WTC11 (cell line): ENCODE results near the gene GCC2. TPM values are rescaled to one million over a fixed set of nuclear protein-coding genes. Genes with fewer than 3 reads are reported as not detected.

Experiments
- ATAC-seq: fragments of 200-7000 bp; cut with Tn5 transposase; 2 replicates; pipeline ENCODE4 v1.10.0; 2021; ENCODE audit warnings: mild to moderate bottlenecking, moderate library complexity
- CTCF ChIA-PET: fragments of 300-600 bp; sonication (Branson Sonifier 250); formaldehyde crosslinking; loops from one replicate; lab custom pipeline; 2021; ENCODE audit warnings: antibody characterized with exemption; lab: Charles Lee
- POLR2A ChIA-PET: fragments of 350-600 bp; sonication (Branson Sonifier 250); formaldehyde crosslinking; loops from one replicate; lab custom pipeline; 2021; ENCODE audit warnings: antibody characterized with exemption; lab: Charles Lee
- DNase-seq: peaks from one replicate; pipeline ENCODE4 v3.0.0; 2021; ENCODE audit warnings: low spot score
- H3K27ac Mint-ChIP-seq: 2 replicates; pipeline ENCODE4 v1.8.0; 2021; ENCODE audit warnings: mixed read lengths
- H3K27me3 Mint-ChIP-seq: 2 replicates; pipeline ENCODE4 v1.8.0; 2021; ENCODE audit warnings: low read depth, mild to moderate bottlenecking, moderate library complexity, mixed read lengths
- H3K36me3 Mint-ChIP-seq: 2 replicates; pipeline ENCODE4 v1.8.0; 2021; ENCODE audit warnings: mixed read lengths
- H3K4me1 Mint-ChIP-seq: 2 replicates; pipeline ENCODE4 v1.8.0; 2022; ENCODE audit warnings: mixed read lengths
- H3K4me3 Mint-ChIP-seq: 2 replicates; pipeline ENCODE4 v1.8.0; 2021; ENCODE audit warnings: mild to moderate bottlenecking, moderate library complexity, mixed read lengths
- H3K9me3 Mint-ChIP-seq: 2 replicates; pipeline ENCODE4 v1.8.0; 2021; ENCODE audit warnings: mixed read lengths
- AR ChIP-seq: fragments of 250-450 bp; sonication (Bioruptor Pico); IDR thresholded peaks from 2 replicates; pipeline ENCODE4 v1.9.0; 2021; ENCODE audit warnings: mild to moderate bottlenecking
- CREB1 ChIP-seq: sonication (generic); formaldehyde crosslinking; IDR thresholded peaks from 2 replicates; pipeline ENCODE4 v1.8.0; 2023; ENCODE audit warnings: mild to moderate bottlenecking, missing genetic modification reagents
- ETV6 ChIP-seq: sonication (generic); formaldehyde crosslinking; IDR thresholded peaks from 2 replicates; pipeline ENCODE4 v1.8.1; 2022; ENCODE audit warnings: mild to moderate bottlenecking, missing genetic modification reagents
- GABPB1 ChIP-seq: sonication (generic); formaldehyde crosslinking; IDR thresholded peaks from 2 replicates; pipeline ENCODE4 v1.8.1; 2023; ENCODE audit warnings: mild to moderate bottlenecking, missing genetic modification reagents
- IRF1 ChIP-seq: sonication (generic); formaldehyde crosslinking; IDR thresholded peaks from 2 replicates; pipeline ENCODE4 v1.8.0; 2023; ENCODE audit warnings: missing genetic modification reagents
- OVOL2 ChIP-seq: fragments of 250-450 bp; sonication (Bioruptor Pico); IDR thresholded peaks from 2 replicates; pipeline ENCODE4 v1.9.0; 2021; ENCODE audit warnings: mild to moderate bottlenecking, borderline replicate concordance
- PRRX2 ChIP-seq: fragments of 250-450 bp; sonication (Bioruptor Pico); IDR thresholded peaks from 2 replicates; pipeline ENCODE4 v1.8.0; 2021; ENCODE audit warnings: mild to moderate bottlenecking
- ZNF263 ChIP-seq: sonication (generic); formaldehyde crosslinking; IDR thresholded peaks from 2 replicates; pipeline ENCODE4 v1.8.1; 2022; ENCODE audit warnings: low read depth, mild to moderate bottlenecking, moderate library complexity, missing genetic modification reagents
- ZNF317 ChIP-seq: sonication (generic); formaldehyde crosslinking; IDR thresholded peaks from 2 replicates; pipeline ENCODE4 v1.8.1; 2023; ENCODE audit warnings: low read depth, mild to moderate bottlenecking, moderate library complexity, missing genetic modification reagents, borderline replicate concordance
- ZNF423 ChIP-seq: fragments of 250-450 bp; sonication (Bioruptor Pico); IDR thresholded peaks from 2 replicates; pipeline ENCODE4 v2.1.2; 2022; ENCODE audit warnings: mild to moderate bottlenecking, moderate library complexity
- total RNA-seq: library from RNA; stranded (reverse); gene quantifications from 3 replicates; pipeline ENCODE4 v1.2.3, GENCODE V29; 2021
- TF ChIP-seq, protein P1 (sequence below): sonication (generic); formaldehyde crosslinking; IDR thresholded peaks from 2 replicates; pipeline ENCODE4 v1.8.1; 2022; ENCODE audit warnings: low read depth, mild to moderate bottlenecking, moderate library complexity, missing genetic modification reagents, borderline replicate concordance
- TF ChIP-seq, protein P2 (sequence below): fragments of 250-450 bp; sonication (Bioruptor Pico); conservative IDR thresholded peaks from 2 replicates; pipeline ENCODE4 v1.9.0; 2021; ENCODE audit warnings: mild to moderate bottlenecking
- TF ChIP-seq, protein P3 (sequence below): fragments of 250-450 bp; sonication (Bioruptor Pico); IDR thresholded peaks from 2 replicates; pipeline ENCODE4 v1.9.0; 2021; ENCODE audit warnings: mild to moderate bottlenecking
- TF ChIP-seq, protein P4 (sequence below): sonication (generic); formaldehyde crosslinking; IDR thresholded peaks from 2 replicates; pipeline ENCODE4 v1.8.0; 2023; ENCODE audit warnings: mild to moderate bottlenecking, missing genetic modification reagents
- TF ChIP-seq, protein P5 (sequence below): sonication (generic); formaldehyde crosslinking; IDR thresholded peaks from 2 replicates; pipeline ENCODE4 v1.8.0; 2022; ENCODE audit warnings: mild to moderate bottlenecking, missing genetic modification reagents
- TF ChIP-seq, protein P6 (sequence below): sonication (generic); formaldehyde crosslinking; IDR thresholded peaks from 2 replicates; pipeline ENCODE4 v1.8.1; 2022; ENCODE audit warnings: mild to moderate bottlenecking, moderate library complexity, missing genetic modification reagents
- TF ChIP-seq, protein P7 (sequence below): sonication (generic); formaldehyde crosslinking; IDR thresholded peaks from 2 replicates; pipeline ENCODE4 v1.8.1; 2022; ENCODE audit warnings: missing genetic modification reagents, borderline replicate concordance

GCC2 gene
- total RNA-seq, 1 experiment from 2014 or later: 66.5 TPM

DNA sequence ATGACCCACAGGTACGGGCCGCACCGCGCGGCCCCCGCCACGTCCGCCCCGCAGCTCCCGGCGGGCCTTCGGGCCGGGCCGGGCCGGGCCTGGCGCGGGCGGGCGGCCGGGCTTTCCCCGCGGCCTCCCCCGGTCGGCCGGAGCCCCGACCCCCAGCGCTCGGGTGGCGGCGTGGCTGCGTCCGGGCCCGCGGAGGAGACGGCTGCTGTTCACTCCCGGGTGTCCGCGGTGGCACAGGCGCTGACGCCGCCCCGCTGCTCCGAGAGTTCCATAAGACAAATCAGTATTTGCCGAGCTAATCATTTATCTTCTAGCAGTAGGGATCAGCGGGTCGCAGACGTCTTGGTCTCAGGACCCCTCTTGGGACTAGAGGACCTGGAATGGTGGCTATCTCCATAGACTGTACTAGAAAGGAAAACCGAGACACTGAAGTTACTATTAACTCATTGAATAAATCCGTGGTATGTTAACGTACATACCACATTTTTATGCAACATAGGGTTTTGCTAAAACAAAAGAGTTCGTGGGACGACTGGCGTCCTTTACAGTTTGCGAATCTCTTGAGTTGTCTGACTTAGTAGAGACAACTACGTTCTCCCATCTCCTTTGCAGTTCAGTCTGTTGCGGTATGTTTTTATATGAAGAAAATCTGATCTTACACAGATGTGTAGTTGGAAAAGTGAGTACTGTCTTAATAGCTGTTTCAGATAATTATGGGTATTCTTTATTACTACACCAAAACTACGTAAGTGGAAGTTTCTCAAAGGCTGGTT, 85.8 kb downstream of the GCC2 start (continued):
- TF ChIP-seq ETV6 (CRISPR knock-in tag) (no peak), AR (CRISPR knock-in tag) (no peak), OVOL2 (no peak), ZNF317 (CRISPR knock-in tag) (no peak)
- TF ChIP-seq, protein P1, sequence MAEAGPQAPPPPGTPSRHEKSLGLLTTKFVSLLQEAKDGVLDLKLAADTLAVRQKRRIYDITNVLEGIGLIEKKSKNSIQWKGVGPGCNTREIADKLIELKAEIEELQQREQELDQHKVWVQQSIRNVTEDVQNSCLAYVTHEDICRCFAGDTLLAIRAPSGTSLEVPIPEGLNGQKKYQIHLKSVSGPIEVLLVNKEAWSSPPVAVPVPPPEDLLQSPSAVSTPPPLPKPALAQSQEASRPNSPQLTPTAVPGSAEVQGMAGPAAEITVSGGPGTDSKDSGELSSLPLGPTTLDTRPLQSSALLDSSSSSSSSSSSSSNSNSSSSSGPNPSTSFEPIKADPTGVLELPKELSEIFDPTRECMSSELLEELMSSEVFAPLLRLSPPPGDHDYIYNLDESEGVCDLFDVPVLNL: no peak
- TF ChIP-seq, protein P2, sequence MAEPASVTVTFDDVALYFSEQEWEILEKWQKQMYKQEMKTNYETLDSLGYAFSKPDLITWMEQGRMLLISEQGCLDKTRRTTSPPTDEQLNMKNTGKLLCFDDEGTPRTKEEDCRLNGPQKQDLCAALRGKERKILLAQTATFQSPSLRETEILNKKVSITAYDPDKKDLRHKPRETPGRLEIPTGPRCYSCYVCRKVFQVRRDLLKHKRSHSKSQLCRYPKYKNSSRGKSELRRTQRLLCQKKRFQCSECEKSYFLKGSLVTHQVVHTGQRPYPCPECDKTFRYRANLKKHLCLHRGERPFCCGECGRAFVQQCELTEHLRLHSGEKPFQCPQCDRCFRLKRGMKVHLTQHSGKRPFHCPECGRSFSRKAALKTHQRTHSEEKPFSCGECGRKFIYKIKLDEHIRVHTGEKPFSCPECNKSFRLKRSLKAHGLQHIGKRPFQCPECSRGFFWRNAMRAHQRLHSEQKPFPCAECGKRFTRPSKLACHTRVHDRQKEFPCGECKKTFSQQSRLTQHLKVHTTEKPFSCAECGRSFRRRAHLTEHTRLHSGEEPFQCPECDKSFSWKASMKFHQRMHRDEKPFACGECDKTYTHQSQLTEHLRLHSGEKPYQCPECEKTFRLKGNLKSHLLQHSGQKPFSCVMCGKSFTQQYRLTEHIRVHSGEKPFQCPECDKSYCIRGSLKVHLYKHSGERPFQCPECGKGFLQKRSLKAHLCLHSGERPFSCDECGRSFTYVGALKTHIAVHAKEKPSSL (CRISPR knock-in tag): no peak
- TF ChIP-seq, protein P3, sequence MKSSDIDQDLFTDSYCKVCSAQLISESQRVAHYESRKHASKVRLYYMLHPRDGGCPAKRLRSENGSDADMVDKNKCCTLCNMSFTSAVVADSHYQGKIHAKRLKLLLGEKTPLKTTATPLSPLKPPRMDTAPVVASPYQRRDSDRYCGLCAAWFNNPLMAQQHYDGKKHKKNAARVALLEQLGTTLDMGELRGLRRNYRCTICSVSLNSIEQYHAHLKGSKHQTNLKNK (CRISPR knock-in tag): no peak
- TF ChIP-seq, all 79 proteins: peak for 0

GRCh38 chr2:108535357-108535631, 86.3 kb downstream of the GCC2 start:
- H3K27ac Mint-ChIP-seq: no peak overlapping the region
- no peak for ATAC-seq
- TF ChIP-seq PRRX2 (no peak), GABPB1 (CRISPR knock-in tag) (0 out of 2 replicates have a peak, but pooled peaks have one; percentile 23)
- TF ChIP-seq, all 79 proteins: peak for 1
- Mint-ChIP-seq H3K27me3 (peaks cover 12% of the 10 kb centered on the region), H3K4me1 (peaks cover 36% of the 10 kb centered on the region), H3K4me3 (peak overlapping the region; percentile 92), H3K9me3 (no peaks in the 10 kb centered on the region), H3K36me3 (no peaks in the 10 kb centered on the region)
- ChIA-PET POLR2A (interaction anchor here (1.1 kb wide), 1 partner anchor 40 kb away, joined by 4 read pairs; no protein-coding TSS in a partner anchor), CTCF (interaction anchor here (1.1 kb wide), 1 partner anchor 101 kb away, joined by 6 read pairs; no protein-coding TSS in a partner anchor)
- DNase-seq: no peak

DNA sequence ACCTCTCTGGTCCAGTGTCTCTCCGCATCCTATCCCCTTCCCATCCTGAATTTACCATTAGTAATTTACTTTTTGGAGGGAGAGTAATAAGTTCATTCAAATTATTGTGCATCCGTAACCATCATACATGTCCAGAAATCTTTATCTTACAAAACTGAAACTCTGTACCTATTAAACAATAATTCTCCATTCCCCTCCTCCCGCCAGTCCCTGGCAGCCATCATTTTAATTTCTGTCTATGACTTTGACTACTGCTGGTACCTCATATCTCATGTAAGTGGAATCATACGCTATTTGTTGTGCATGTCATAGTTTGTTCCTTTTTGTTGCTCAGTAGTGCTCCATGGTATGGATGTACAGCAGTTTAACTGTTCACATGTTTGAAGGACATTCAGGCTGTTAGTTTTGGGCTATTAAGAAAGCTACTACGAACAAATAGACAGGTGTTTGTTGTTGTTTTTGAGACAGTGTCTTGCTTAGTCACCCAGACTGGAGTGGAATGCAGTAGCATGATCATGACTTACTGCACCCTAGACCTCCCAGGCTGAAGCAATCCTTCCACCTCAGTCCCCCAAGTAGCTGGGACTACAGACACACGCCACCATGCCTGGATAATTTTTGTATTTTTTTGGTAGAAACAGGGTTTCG, 87.3 kb downstream of the GCC2 start:
- Mint-ChIP-seq H3K27me3 (peaks cover 12% of the 10 kb centered on the region), H3K27ac (no peak overlapping the region), H3K9me3 (no peaks in the 10 kb centered on the region), H3K36me3 (no peaks in the 10 kb centered on the region), H3K4me3 (peak overlapping the region; percentile 92), H3K4me1 (peaks cover 41% of the 10 kb centered on the region)
- ChIA-PET POLR2A (no interaction called here), CTCF (no interaction called here)
- no peak for ATAC-seq
- no peak for DNase-seq
- TF ChIP-seq ZNF423: no peak
- TF ChIP-seq, protein P4, sequence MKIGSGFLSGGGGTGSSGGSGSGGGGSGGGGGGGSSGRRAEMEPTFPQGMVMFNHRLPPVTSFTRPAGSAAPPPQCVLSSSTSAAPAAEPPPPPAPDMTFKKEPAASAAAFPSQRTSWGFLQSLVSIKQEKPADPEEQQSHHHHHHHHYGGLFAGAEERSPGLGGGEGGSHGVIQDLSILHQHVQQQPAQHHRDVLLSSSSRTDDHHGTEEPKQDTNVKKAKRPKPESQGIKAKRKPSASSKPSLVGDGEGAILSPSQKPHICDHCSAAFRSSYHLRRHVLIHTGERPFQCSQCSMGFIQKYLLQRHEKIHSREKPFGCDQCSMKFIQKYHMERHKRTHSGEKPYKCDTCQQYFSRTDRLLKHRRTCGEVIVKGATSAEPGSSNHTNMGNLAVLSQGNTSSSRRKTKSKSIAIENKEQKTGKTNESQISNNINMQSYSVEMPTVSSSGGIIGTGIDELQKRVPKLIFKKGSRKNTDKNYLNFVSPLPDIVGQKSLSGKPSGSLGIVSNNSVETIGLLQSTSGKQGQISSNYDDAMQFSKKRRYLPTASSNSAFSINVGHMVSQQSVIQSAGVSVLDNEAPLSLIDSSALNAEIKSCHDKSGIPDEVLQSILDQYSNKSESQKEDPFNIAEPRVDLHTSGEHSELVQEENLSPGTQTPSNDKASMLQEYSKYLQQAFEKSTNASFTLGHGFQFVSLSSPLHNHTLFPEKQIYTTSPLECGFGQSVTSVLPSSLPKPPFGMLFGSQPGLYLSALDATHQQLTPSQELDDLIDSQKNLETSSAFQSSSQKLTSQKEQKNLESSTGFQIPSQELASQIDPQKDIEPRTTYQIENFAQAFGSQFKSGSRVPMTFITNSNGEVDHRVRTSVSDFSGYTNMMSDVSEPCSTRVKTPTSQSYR (CRISPR knock-in tag): no peak
- TF ChIP-seq OVOL2: no peak
- TF ChIP-seq, protein P5, sequence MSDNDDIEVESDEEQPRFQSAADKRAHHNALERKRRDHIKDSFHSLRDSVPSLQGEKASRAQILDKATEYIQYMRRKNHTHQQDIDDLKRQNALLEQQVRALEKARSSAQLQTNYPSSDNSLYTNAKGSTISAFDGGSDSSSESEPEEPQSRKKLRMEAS (CRISPR knock-in tag): no peak
- TF ChIP-seq, protein P6, sequence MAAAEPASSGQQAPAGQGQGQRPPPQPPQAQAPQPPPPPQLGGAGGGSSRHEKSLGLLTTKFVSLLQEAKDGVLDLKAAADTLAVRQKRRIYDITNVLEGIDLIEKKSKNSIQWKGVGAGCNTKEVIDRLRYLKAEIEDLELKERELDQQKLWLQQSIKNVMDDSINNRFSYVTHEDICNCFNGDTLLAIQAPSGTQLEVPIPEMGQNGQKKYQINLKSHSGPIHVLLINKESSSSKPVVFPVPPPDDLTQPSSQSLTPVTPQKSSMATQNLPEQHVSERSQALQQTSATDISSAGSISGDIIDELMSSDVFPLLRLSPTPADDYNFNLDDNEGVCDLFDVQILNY (CRISPR knock-in tag): no peak
- TF ChIP-seq ZNF263 (CRISPR knock-in tag): no peak
- TF ChIP-seq, protein P7, sequence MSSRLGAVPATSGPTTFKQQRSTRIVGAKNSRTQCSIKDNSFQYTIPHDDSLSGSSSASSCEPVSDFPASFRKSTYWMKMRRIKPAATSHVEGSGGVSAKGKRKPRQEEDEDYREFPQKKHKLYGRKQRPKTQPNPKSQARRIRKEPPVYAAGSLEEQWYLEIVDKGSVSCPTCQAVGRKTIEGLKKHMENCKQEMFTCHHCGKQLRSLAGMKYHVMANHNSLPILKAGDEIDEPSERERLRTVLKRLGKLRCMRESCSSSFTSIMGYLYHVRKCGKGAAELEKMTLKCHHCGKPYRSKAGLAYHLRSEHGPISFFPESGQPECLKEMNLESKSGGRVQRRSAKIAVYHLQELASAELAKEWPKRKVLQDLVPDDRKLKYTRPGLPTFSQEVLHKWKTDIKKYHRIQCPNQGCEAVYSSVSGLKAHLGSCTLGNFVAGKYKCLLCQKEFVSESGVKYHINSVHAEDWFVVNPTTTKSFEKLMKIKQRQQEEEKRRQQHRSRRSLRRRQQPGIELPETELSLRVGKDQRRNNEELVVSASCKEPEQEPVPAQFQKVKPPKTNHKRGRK (CRISPR knock-in tag): no peak
- no peak for TF ChIP-seq CREB1 (CRISPR knock-in tag)
- no peak for TF ChIP-seq IRF1 (CRISPR knock-in tag)
